KG1 (cell line): Measurements from ENCODE around the gene CHRND.
"Not testable (repeated sequence)": the region's sequence is repeated elsewhere in the genome, so short reads cannot be mapped to it uniquely, and the experiment has no call there.

Source experiments
- DNase-seq: peaks from one replicate; lab custom pipeline; 2025; lab: John Stamatoyannopoulos, UW

Gene CHRND

GRCh38 chr2:232525199-232525598 is 761 bp upstream of the CHRND start:
- no peak for DNase-seq

GRCh38 chr2:232526372-232526941 is 497 bp downstream of the CHRND start:
- no peak for DNase-seq

DNA sequence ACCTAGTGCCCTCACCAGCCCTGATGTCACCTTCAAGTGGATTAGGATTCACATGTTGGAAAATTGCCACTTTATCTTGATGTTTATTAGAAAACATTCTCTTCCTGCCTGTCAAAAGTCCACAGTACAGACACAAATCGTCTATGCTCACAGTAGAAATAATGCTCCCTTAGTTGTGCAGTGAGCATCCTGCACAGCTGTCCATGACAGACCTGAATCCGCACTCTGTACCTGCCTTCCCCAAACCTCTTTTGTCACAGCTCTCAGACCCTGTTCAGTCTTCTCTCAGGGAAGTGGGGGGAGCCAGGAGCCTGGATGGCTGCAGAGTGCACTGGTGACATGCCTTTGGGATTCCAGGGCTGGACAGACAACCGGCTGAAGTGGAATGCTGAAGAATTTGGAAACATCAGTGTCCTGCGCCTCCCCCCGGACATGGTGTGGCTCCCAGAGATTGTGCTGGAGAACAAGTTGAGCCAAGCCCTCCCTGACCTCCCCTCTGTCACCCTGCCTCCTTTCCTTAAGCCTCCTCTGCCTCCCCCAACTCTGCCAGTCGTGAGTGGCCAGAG is 2.0 kb downstream of the CHRND start:
- no peak for DNase-seq

- no peak for DNase-seq
Measured at GRCh38 chr2:232528746-232529460, 2.9 kb downstream of the CHRND start.

- DNase-seq = no peak
Measured at GRCh38 chr2:232529806-232530547, 4.0 kb downstream of the CHRND start.

GRCh38 chr2:232530626-232531260 is 4.8 kb downstream of the CHRND start:
- no peak for DNase-seq

DNA sequence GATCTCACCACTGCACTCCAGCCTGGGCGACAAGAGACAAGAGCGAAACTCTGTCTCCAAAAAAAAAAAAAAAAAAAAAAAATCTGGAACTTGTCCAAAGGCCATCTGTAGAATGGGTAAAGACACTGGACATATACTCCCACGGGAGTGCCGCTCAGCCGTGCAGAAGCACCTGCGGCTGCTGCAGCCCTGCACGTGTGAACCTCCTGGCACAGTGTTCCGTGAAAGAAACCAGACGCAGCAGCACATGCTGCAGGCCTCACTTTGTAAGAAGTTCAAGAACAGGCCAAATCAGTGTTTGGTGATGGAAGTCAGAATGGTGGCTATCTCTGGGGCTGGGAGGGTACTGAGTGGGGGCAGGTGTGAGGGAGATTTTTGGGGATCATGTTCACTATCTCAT is 6.5 kb downstream of the CHRND start:
- no peak for DNase-seq

DNA sequence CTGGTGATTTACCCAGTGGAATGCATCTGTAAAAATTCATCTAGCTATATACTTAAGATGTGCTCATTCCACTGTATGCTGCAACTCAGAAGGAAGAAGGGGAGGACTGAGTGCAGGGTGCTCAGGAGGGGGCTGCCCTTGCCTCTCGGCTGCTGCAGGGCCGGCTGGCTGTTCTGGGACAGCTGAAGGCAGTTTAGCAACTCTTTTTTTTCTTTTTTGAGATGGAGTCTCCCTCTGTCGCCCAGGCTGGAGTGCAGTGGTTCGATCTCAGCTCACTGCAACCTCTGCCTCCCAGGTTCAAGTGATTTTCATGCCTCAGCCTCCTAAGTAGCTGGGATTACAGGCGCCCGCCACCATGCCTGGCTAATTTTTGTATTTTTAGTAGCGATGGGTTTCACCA is 6.9 kb downstream of the CHRND start:
- DNase-seq = not testable (repeated sequence)

DNA sequence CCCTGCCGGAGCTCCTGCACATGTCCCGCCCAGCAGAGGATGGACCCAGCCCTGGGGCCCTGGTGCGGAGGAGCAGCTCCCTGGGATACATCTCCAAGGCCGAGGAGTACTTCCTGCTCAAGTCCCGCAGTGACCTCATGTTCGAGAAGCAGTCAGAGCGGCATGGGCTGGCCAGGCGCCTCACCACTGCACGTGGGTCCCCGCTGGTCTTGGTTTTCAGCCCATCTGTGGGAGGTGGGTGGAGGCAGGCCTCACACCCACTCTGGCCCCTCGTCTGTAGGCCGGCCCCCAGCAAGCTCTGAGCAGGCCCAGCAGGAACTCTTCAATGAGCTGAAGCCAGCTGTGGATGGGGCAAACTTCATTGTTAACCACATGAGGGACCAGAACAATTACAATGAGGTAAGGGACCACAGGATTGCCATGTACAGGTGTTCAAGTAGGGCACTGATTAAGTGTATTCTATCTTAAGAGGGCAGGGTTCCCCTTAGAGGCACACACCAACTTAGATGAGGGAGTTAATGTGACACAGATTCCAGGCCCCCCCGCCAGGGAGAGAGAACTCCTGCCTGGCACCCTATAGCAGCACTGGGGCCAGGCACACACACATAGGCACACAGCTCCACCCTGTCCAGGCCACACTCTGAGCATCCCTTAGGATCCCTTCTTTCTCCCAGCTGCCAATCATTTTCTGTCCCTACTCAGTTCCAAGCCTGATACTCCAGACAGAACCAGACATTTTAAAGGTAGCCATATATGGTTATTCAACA is 8.2 kb downstream of the CHRND start:
- DNase-seq = no peak

DNA sequence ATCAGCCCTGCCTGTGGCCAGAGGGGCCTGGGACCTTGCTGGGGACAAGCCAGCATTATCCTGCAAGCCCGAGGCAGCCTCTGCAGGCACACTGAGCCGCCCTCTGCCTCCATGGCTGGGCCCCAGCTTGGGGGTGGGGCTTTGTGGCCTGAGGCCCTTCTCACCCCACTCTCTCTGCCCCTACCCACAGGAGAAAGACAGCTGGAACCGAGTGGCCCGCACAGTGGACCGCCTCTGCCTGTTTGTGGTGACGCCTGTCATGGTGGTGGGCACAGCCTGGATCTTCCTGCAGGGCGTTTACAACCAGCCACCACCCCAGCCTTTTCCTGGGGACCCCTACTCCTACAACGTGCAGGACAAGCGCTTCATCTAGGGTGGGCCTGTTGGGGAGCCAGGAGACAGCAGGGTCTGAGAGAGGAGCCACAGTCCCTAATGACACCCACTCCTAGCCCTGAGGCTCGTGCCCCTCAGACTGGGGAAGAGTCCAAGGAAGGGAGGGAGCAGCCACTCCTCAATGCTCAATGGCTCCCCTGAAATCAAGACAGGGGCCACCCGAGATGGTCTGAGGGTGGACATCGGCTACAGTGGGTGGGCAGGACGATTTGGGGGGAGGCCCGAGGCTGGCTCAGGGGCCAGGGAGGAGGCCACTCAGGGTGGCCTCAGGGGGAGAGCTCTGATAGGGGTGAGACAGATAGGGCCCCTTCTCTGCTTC is 9.1 kb downstream of the CHRND start:
- DNase-seq = no peak

DNA sequence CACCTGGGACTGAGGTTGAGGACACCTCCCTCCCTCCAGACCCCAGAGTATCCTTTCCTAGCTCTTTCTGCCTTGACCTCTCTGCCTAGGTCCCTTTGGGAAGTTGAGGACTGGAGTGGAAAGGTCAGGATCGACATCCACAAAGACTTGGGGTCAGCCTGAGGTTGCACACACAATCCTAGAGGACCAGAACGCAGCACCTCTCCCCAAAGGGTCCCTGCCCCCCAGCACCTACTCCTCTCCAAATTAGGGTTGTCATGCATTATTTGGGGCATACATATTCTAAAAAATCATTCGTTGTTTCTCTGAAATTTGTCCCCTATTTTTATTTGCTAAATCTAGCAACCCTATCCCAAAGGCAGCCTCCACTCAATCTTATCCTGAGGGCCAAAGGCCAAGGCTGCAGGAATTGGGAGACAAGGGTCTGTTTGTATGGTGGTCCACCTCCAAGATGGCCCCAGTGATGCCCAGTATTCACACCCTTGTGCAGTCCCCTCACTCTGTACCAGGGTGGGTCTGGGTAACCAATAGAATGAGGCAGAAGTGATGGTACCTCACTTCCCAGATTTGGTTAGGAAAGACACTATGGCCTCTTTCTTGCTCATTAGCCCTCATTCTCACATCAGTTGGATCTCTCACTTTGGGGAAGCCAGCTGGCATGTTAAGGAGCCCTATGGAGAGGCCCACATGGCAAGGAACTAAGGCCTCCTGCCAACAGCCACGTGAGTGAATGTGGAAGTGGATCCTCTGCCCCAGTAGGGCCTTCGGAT is 10.0 kb downstream of the CHRND start:
- no peak for DNase-seq

- DNase-seq = no peak
Measured at GRCh38 chr2:232537079-232537478, 11.1 kb downstream of the CHRND start.

GRCh38 chr2:232537499-232537898 is 11.5 kb downstream of the CHRND start:
- no peak for DNase-seq

- DNase-seq = no peak
Measured at GRCh38 chr2:232538671-232539070, 12.7 kb downstream of the CHRND start.

- DNase-seq = no peak
Measured at GRCh38 chr2:232539298-232540231, 13.6 kb downstream of the CHRND start, which contains the start of gene CHRNG. TSS of gene CHRNG (plus strand) at chr2:232539692. CDS start at chr2:232539748, 56 bp downstream.

DNA sequence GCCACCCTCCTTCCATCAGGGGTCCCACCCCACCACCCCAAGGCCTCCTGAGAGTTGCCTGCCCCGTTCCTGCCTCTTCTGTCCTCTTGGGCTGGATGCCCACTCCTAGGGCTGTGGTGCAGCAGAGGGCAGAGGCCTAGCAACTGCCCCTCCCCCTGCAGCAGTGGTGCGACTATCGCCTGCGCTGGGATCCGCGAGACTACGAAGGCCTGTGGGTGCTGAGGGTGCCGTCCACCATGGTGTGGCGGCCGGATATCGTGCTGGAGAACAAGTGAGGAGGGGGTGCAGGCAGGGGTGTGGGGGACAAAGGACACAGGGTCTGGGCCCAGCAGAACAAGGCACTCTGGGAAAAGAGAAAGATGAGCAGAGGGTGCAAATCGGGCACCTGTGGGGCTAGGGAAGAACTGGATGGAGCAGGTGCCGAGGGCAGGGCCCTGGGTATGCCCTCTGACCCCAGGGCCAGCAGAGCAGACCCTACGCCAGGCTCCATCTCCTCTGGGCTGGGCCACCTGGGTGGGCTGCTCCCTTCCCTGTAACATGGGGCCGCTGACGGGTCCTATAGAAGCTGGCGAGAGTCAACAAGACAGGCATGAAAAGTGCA is 14.6 kb downstream of the CHRND start:
- no peak for DNase-seq

GRCh38 chr2:232541195-232541960 is 15.4 kb downstream of the CHRND start:
- no peak for DNase-seq
